ENCODE data around the gene PDLIM3.
"Not testable (repeated sequence)": the region's sequence is repeated elsewhere in the genome, so short reads cannot be mapped to it uniquely, and the experiment has no call there.

Gene PDLIM3

DNA sequence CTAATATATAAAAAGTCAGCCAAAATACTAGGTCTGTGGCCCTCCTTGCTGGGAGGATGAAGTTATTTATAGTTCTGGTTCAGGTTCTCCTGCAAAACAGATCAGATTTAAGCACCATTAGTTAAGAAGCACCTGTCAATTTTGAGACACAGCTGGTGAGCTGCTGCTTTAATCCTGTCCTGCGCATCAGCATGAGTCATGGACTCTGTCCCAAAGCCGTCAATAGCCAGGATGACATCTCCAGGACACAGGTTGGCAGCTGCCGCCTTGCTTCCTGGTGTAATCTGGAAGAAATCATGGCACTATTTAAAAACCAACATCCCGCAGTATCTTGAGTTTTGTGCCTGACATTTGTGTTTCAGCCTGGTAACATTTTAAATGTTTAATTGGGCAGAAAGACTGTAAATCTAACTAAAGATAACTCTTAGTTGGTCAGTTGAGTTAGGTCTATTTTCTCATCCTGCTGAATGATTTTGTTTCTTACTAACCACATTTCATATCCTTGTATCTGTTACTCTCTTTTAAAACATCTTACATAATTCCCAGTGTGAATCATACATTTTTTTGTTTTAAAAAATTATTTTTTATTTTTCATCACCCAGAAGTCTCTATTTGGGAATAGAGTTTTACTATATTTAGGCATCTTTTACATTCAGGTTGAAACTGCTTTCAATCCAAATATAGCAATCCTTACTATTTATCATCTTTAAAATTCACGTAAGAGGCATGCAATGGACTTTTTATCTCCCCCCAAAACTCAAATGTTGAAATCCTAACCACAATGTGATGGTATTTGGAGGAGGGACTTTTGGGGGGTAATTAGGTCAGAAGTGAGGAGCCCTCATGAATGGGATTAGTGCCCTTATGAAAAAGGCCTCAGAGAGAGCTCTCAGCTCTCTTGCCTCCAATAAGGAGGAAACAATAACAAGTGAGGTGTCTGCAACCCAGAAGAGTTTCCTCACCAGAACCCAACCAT, 10.1 kb downstream of the PDLIM3 start:
- no peak for DNase-seq (ENCODE audit: low read depth in 1 of 2, low spot score in 1 of 2)
- TF ChIP-seq JUND (IDR thresholded peaks at IDR 0.05; ENCODE audit: low read depth), result no peak
- in situ Hi-C loops (cut with HindIII; ENCODE audit: low pct_unique_long_range_greater_than_20kb, low sequenced_read_pairs), result no loop called here

DNA sequence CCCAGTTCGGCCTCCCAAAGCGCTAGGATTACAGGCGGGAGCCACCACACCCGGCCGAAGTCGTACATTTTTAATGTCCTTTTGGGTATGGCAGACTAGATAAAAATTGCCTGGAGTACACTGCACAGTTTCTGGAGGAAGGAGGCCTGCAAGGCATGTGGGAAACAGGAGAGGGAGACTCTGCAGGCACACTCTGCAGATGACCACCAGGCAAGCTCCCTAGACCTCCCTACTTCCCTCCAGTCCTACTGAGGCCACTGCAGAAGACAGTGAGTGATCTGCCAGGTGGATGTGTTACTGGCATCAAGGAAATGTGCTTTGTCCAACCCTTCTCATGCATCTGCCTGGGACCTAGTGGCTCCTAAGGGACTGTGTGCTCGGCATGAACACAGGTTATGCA, 11.4 kb downstream of the PDLIM3 start:
- TF ChIP-seq JUND (IDR thresholded peaks at IDR 0.05; ENCODE audit: low read depth), result no peak
- in situ Hi-C loops (cut with HindIII; ENCODE audit: low pct_unique_long_range_greater_than_20kb, low sequenced_read_pairs), result no loop called here
- DNase-seq (ENCODE audit: low read depth in 1 of 2, low spot score in 1 of 2), result no peak

GRCh38 chr4:185522451-185522850, 12.9 kb downstream of the PDLIM3 start:
- no peak for DNase-seq (ENCODE audit: low read depth in 1 of 2, low spot score in 1 of 2)
- in situ Hi-C loops (cut with HindIII; ENCODE audit: low pct_unique_long_range_greater_than_20kb, low sequenced_read_pairs), result no loop called here
- no peak for TF ChIP-seq JUND (IDR thresholded peaks at IDR 0.05; ENCODE audit: low read depth)

- DNase-seq (ENCODE audit: low read depth in 1 of 2, low spot score in 1 of 2), result no peak
- in situ Hi-C loops (cut with HindIII; ENCODE audit: low pct_unique_long_range_greater_than_20kb, low sequenced_read_pairs), result no loop called here
- TF ChIP-seq JUND (IDR thresholded peaks at IDR 0.05; ENCODE audit: low read depth), result no peak
These were observed 15.2 kb downstream of the PDLIM3 start for GRCh38 chr4:185520119-185520518.

DNA sequence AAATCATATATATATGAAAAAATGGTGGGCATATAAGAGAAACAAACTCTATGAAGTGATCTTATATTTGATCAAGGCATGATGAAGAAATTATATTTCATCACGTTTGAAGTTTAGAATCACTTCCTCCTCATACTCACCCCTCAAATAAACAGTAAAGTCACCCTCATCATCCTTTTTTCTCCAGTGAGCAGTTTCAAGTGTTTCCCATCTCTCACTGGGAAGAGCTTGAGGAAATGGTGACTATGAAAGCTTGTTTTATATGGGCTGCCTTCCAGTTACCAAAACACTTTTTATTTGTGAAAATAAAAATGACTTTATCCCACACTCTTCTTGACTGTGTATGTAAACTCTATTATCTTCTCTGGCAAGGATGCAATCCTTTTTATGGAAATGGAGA, 16.8 kb downstream of the PDLIM3 start:
- DNase-seq (ENCODE audit: low read depth in 1 of 2, low spot score in 1 of 2), result no peak
- TF ChIP-seq JUND (IDR thresholded peaks at IDR 0.05; ENCODE audit: low read depth), result no peak
- in situ Hi-C loops (cut with HindIII; ENCODE audit: low pct_unique_long_range_greater_than_20kb, low sequenced_read_pairs), result no loop called here

GRCh38 chr4:185518069-185518468, 17.2 kb downstream of the PDLIM3 start:
- in situ Hi-C loops (cut with HindIII; ENCODE audit: low pct_unique_long_range_greater_than_20kb, low sequenced_read_pairs), result no loop called here
- no peak for TF ChIP-seq JUND (IDR thresholded peaks at IDR 0.05; ENCODE audit: low read depth)
- DNase-seq (ENCODE audit: low read depth in 1 of 2, low spot score in 1 of 2), result no peak

DNA sequence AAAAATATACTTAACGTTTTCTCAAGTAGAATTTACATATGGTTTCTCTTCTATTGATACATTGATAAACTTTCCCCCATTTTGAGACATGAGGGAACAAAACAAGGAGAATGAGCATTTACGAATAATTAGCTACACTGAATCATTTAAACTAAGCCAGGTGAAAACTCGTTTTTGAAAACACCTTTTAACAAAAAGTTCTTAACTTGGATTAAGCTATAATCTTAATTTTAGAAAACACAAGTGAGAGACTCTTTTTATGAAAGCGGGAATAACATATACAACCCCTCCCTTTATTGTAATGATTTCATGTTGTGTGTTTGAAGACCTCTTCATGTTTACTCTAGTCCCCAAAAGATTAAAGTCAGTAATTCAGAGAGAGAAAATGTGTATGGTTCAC, 20.1 kb downstream of the PDLIM3 start:
- no peak for DNase-seq (ENCODE audit: low read depth in 1 of 2, low spot score in 1 of 2)
- in situ Hi-C loops (cut with HindIII; ENCODE audit: low pct_unique_long_range_greater_than_20kb, low sequenced_read_pairs), result no loop called here
- no peak for TF ChIP-seq JUND (IDR thresholded peaks at IDR 0.05; ENCODE audit: low read depth)

DNA sequence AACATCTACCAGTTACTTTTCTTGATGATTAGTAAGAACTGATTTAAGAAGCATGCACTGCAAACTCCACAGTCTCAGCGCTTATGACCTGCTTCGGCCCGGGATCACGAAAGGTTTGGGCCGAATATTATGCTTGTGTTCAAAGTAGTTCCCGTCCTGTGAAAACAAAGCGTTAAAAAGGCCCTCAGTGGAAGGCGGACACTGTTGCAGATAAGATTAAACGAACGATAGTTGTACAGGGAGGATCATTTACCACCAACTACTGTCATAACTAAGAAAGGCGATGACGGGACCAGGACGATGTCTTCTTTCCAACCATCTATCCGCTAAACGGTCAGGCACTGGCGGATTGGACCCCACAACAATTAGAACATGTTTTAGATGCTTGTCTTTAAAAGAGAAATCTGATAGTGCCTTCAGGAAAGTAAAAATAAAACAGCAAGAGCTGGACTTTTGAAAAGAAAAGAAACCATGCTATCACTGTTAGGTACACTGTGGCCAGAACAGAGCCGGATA, 21.1 kb downstream of the PDLIM3 start:
- DNase-seq (ENCODE audit: low read depth in 1 of 2, low spot score in 1 of 2), result no peak
- in situ Hi-C loops (cut with HindIII; ENCODE audit: low pct_unique_long_range_greater_than_20kb, low sequenced_read_pairs), result no loop called here
- no peak for TF ChIP-seq JUND (IDR thresholded peaks at IDR 0.05; ENCODE audit: low read depth)

- in situ Hi-C loops (cut with HindIII; ENCODE audit: low pct_unique_long_range_greater_than_20kb, low sequenced_read_pairs), result no loop called here
- TF ChIP-seq JUND (IDR thresholded peaks at IDR 0.05; ENCODE audit: low read depth), result no peak
- peak in 1 of 2 experiments; percentile 78 for DNase-seq (ENCODE audit: low read depth in 1 of 2, low spot score in 1 of 2)
These were observed 21.7 kb downstream of the PDLIM3 start for GRCh38 chr4:185513489-185514181.

DNA sequence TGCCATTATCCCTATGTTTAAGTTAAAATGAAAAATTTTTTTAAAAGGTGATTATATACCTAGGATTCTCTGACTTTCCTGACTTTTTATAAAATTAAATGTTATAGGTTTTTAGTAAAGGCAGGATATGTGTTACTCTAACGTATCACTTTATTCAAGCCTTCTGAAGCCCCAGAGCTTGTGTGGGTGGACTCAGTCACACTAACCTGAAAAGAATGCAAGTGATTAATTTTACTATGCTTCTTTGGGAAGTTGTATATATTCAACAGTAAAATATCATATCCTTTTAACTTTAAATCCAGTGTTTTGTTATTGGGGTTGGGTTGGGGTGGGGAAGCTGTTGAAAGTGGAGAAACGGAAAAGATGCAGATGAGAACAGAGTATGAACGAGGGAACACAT, 22.8 kb downstream of the PDLIM3 start:
- in situ Hi-C loops (cut with HindIII; ENCODE audit: low pct_unique_long_range_greater_than_20kb, low sequenced_read_pairs), result no loop called here
- no peak for DNase-seq (ENCODE audit: low read depth in 1 of 2, low spot score in 1 of 2)
- TF ChIP-seq JUND (IDR thresholded peaks at IDR 0.05; ENCODE audit: low read depth), result no peak

GRCh38 chr4:185511243-185511642, 24.1 kb downstream of the PDLIM3 start:
- DNase-seq (ENCODE audit: low read depth in 1 of 2, low spot score in 1 of 2); in situ Hi-C loops (cut with HindIII; ENCODE audit: low pct_unique_long_range_greater_than_20kb, low sequenced_read_pairs): not testable (repeated sequence)

GRCh38 chr4:185510806-185511205, 24.5 kb downstream of the PDLIM3 start:
- in situ Hi-C loops (cut with HindIII; ENCODE audit: low pct_unique_long_range_greater_than_20kb, low sequenced_read_pairs), result no loop called here
- no peak for TF ChIP-seq JUND (IDR thresholded peaks at IDR 0.05; ENCODE audit: low read depth)

DNA sequence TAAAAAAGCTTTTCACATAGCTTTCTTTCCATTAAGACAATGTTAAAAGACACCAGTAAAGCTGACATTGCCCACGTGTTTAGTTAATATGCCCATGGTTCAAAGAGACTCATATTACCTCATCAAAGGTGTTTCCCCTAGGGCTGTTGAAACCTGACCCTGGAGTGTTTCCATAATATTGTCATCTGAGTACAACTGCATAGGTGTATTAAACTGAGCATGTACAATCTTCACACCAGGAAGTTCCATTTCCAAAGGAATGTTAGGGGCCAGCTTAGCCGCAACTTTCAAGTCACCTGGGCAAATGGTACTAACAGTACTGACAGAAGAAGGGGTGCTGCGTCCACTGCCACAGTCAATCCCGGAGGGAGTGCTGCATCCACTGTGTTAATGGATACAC, 27.1 kb downstream of the PDLIM3 start:
- in situ Hi-C loops (cut with HindIII; ENCODE audit: low pct_unique_long_range_greater_than_20kb, low sequenced_read_pairs), result no loop called here
- DNase-seq (ENCODE audit: low read depth in 1 of 2, low spot score in 1 of 2), result peak in 1 of 2 experiments; percentile 72
- no peak for TF ChIP-seq JUND (IDR thresholded peaks at IDR 0.05; ENCODE audit: low read depth)

More at GRCh38 chr4:185510806-185511205, 24.5 kb downstream of the PDLIM3 start:
- DNase-seq (ENCODE audit: low read depth in 1 of 2, low spot score in 1 of 2), result no peak

All from T47D (cell line).